GM10266 (cell line): Measurements from ENCODE around the gene BRMS1.
"Not testable (repeated sequence)": the region's sequence is repeated elsewhere in the genome, so short reads cannot be mapped to it uniquely, and the experiment has no call there.

ENCODE experiments used
- DNase-seq: peaks from one replicate; pipeline ENCODE4 v3.0.0; 2012; ENCODE audit errors: extremely low spot score
- CTCF ChIP-seq: IDR thresholded peaks from 2 replicates; pipeline ENCODE4 v1.5.1; 2012; ENCODE audit warnings: mild to moderate bottlenecking, low read depth; ENCODE audit not compliant: control insufficient read depth, insufficient read depth; ENCODE audit errors: missing control alignments

The BRMS1 gene

DNA sequence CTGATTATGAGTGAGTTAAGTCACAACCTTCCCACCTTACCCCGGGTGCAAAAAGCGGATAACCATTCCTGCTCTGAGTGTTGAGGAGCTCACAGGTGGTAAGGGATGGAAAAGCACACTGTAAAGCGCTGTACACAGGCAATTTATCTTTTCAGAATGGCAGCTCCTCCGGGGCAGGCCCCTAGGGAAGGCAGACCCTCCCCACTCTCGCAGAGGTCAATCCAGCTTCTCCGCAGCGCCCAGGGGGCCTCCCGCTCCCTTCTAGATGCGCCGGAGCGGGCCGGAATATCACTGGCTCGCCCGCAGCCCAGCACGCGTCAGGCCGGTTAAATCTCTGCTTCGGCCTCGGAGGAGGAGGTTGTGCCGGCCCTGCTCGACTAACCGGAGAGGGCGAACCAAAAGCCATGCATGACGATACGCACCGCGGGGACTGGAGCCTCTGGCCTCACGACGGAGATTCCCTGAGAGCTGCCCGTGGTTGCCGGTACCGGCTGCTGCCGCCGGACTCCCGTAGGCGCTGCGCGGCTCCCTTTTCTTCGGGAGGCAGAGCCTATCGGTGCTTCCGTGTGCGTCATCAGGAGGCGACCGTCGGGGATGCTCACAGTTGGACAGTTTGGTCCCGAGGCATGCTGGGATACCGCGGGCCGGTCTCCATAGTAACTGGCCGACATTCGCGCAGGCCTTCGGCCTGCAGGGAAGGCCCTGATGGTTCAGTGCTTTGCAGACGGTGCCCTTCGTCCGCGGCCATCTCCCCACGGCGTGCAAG, at the start of gene BRMS1:
TSS of gene BRMS1 (minus strand) at position 555 of the 766 bp plus-strand sequence. CDS start 2,870 bp downstream, outside the sequence.
- TF ChIP-seq CTCF: no peak
- DNase-seq: peak; percentile 96

GRCh38 chr11:66393954-66394353, 49.0 kb upstream of the BRMS1 start:
- DNase-seq: no peak
- no peak for TF ChIP-seq CTCF

- TF ChIP-seq CTCF: no peak
- no peak for DNase-seq
These were observed 46.4 kb upstream of the BRMS1 start for GRCh38 chr11:66391322-66391721.

GRCh38 chr11:66388780-66389386, 44.0 kb upstream of the BRMS1 start:
- peak; percentile 74 for DNase-seq
- peak; percentile 85 for TF ChIP-seq CTCF

GRCh38 chr11:66386171-66387069, 41.5 kb upstream of the BRMS1 start:
- peak; percentile 75 for DNase-seq

DNA sequence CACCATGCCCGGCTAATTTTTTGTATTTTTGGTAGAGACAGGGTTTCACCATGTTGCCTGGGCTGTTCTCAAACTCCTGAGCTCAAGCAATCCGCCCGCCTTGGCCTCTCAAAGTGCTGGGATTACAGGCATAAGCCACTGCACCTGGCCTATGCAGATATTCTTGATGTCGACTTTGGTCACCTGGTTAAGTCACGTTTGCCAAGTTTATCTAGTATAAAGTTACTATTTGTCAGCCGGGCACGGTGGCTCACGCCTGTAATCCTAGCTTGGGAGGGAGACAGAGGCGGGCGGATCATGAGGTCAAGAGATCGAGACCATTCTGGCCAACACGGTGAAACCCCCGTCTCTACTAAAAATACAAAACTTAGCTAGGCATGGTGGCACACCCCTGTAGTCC, 39.4 kb upstream of the BRMS1 start:
- not testable (repeated sequence) for DNase-seq

More at GRCh38 chr11:66386171-66387069, 41.5 kb upstream of the BRMS1 start:
- TF ChIP-seq CTCF: peak; percentile 95

DNA sequence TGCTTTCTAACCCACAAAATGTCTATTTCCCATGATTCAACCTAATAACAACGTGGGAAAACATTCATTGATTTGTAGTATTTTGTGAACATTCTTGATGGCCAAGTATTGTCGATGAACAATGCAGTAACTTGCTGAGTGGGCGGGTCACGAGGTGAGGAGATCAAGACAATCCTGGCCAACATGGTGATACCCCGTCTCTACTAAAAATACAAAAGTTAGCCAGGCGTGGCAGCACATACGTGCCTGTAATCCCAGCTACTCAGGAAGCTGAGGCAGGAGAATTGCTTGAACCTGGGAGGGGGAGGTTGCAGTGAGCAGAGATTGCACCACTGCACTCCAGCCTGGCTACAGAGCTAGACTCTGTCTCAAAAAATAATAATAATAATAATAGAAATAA, 35.4 kb upstream of the BRMS1 start:
- DNase-seq: not testable (repeated sequence)

GRCh38 chr11:66373690-66374287, 28.9 kb upstream of the BRMS1 start:
- not testable (repeated sequence) for DNase-seq
